ENCODE data around the gene SPDYE4. TPM values are rescaled to one million over a fixed set of nuclear protein-coding genes. Genes with fewer than 3 reads are reported as not detected.

The SPDYE4 gene
- total RNA-seq, 1 donor from 2014 or later: not detected

DNA sequence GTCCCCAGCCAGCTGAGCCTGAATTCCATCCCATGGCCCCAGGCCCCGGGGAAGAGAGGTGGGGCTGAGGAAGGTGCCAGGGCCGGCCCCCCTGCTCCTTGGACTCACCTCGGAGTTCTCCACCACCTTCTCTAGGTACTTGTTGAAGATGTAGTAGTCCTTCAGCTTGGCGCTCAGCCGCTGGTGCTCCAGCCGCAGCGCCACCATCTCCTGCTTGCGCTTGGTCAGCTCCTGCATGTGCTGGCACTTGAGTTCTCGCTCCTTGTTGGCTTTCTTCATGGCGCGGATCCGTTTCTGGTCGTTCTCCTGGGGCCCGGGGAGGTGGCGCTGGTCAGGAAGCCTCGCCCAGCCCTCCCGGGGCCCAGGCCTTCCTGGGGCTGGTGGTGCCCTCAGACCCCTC, 17.0 kb downstream of the SPDYE4 start:
- Histone ChIP-seq H3K36me3 (ENCODE audit: control insufficient read depth, insufficient read depth, low read length) (no peaks in the 10 kb centered on the region), H3K4me3 (ENCODE audit: low read depth, low read length) (no peak overlapping the region), H3K27me3 (ENCODE audit: control insufficient read depth, insufficient read depth, low read length) (peaks cover 2% of the 10 kb centered on the region)
- no peak for TF ChIP-seq CTCF (IDR thresholded peaks at IDR 0.05; ENCODE audit: insufficient read depth, low read length, severe bottlenecking)
- FAIRE-seq (no peak), DNase-seq (ENCODE audit: low read depth) (no peak)

DNA sequence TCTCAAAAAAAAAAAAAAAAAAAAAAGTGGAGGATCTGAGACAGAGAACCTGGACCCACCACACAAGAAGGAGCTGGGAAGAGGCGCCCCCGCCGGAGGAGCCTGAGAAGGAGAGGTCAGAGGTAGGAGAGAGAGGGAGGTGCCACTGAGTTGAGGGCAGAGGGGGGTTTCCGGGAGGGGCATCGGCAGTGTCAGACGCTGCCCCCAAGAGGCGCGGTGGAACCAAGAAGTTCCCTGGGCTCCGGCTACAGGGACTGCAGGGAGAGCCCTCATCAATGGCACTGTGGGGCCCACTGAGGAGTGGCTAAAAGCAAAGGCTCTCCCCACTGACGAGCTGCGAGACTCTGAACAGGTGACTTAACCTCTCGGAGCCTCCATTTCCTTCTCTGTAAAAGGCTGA, 17.9 kb downstream of the SPDYE4 start:
- no peak for TF ChIP-seq CTCF (IDR thresholded peaks at IDR 0.05; ENCODE audit: insufficient read depth, low read length, severe bottlenecking)
- Histone ChIP-seq H3K27me3 (ENCODE audit: control insufficient read depth, insufficient read depth, low read length) (peaks cover 4% of the 10 kb centered on the region), H3K4me3 (ENCODE audit: low read depth, low read length) (no peak overlapping the region), H3K36me3 (ENCODE audit: control insufficient read depth, insufficient read depth, low read length) (no peaks in the 10 kb centered on the region)
- FAIRE-seq (no peak), DNase-seq (ENCODE audit: low read depth) (no peak)

- FAIRE-seq (no peak), DNase-seq (ENCODE audit: low read depth) (no peak)
- TF ChIP-seq CTCF (IDR thresholded peaks at IDR 0.05; ENCODE audit: insufficient read depth, low read length, severe bottlenecking): no peak
- H3K36me3 ChIP-seq (ENCODE audit: control insufficient read depth, insufficient read depth, low read length): no peaks in the 10 kb centered on the region
- no peak overlapping the region for H3K4me3 ChIP-seq (ENCODE audit: low read depth, low read length)
- peaks cover 2% of the 10 kb centered on the region for H3K27me3 ChIP-seq (ENCODE audit: control insufficient read depth, insufficient read depth, low read length)
Observed at GRCh38 chr17:8739097-8739496, 19.2 kb downstream of the SPDYE4 start.

GRCh38 chr17:8736796-8737195, 21.6 kb downstream of the SPDYE4 start:
- DNase-seq (ENCODE audit: low read depth): no peak
- no peak for FAIRE-seq
- Histone ChIP-seq H3K36me3 (ENCODE audit: control insufficient read depth, insufficient read depth, low read length) (no peaks in the 10 kb centered on the region), H3K4me3 (ENCODE audit: low read depth, low read length) (no peak overlapping the region), H3K27me3 (ENCODE audit: control insufficient read depth, insufficient read depth, low read length) (peaks cover 2% of the 10 kb centered on the region)
- TF ChIP-seq CTCF (IDR thresholded peaks at IDR 0.05; ENCODE audit: insufficient read depth, low read length, severe bottlenecking): no peak

GRCh38 chr17:8736362-8736761, 22.0 kb downstream of the SPDYE4 start:
- FAIRE-seq: no peak
- no peak for DNase-seq (ENCODE audit: low read depth)

More at GRCh38 chr17:8736362-8736761, 22.0 kb downstream of the SPDYE4 start:
- Histone ChIP-seq H3K36me3 (ENCODE audit: control insufficient read depth, insufficient read depth, low read length) (no peaks in the 10 kb centered on the region), H3K4me3 (ENCODE audit: low read depth, low read length) (no peak overlapping the region), H3K27me3 (ENCODE audit: control insufficient read depth, insufficient read depth, low read length) (peaks cover 2% of the 10 kb centered on the region)
- TF ChIP-seq CTCF (IDR thresholded peaks at IDR 0.05; ENCODE audit: insufficient read depth, low read length, severe bottlenecking): no peak

Data from bronchial epithelial cell (primary cell).